Activated T-helper 17 cell treated with anti-CD3 and anti-CD28 coated beads, Interleukin-2, amount 50 U/mL, for 72 hours (primary cell): Measurements from ENCODE around the gene OR5AL1. TPM values are rescaled to one million over a fixed set of nuclear protein-coding genes. Genes with fewer than 3 reads are reported as not detected.
"Not testable (repeated sequence)": the region's sequence is repeated elsewhere in the genome, so short reads cannot be mapped to it uniquely, and the experiment has no call there.

Experiments
- ATAC-seq: fragments of 150-1000 bp; cut with Tn5 transposase; replicated peaks from 2 replicates; pipeline ENCODE4 v1.10.0; 2021; ENCODE audit warnings: mild to moderate bottlenecking, moderate library complexity
- H3K27ac Mint-ChIP-seq: one replicate; pipeline ENCODE4 v1.8.0; 2022; ENCODE audit warnings: mixed read lengths
- H3K27me3 Mint-ChIP-seq: one replicate; pipeline ENCODE4 v1.8.0; 2022; ENCODE audit warnings: mixed read lengths
- H3K36me3 Mint-ChIP-seq: one replicate; pipeline ENCODE4 v1.8.0; 2022; ENCODE audit warnings: low read depth, mild to moderate bottlenecking, mixed read lengths
- H3K4me1 Mint-ChIP-seq: one replicate; pipeline ENCODE4 v1.8.0; 2022; ENCODE audit warnings: mixed read lengths
- H3K4me3 Mint-ChIP-seq: one replicate; pipeline ENCODE4 v1.8.0; 2022; ENCODE audit warnings: mild to moderate bottlenecking, mixed read lengths
- H3K9me3 Mint-ChIP-seq: one replicate; pipeline ENCODE4 v1.8.0; 2022; ENCODE audit warnings: mixed read lengths
- total RNA-seq, 2 donors: library from RNA; stranded (reverse); gene quantifications; one replicate each; pipeline ENCODE4 v1.2.3, GENCODE V29; 2022

The OR5AL1 gene
- total RNA-seq = not detected

DNA sequence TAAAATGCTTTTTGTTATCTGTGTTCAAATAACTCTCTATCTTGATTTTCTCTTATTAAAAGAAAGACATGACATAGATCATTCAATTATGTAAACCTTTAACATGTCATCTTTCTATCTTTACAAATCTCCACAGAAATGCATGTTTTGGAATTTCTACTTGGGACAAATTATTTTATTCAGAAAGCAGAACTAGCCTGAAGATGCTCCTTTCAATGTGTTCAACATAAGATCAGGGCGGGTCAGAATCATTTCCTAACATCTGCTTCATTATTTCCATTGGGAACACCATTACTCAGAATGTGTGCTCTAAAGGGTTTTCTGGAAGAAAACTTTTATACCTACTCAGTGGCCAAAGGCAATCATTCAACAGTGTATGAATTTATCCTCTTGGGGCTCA is at the start of gene OR5AL1:
Gene OR5AL1 (plus strand): TSS at position 301 of the 400 bp plus-strand sequence.
- Mint-ChIP-seq H3K27ac (no peak within 1 kb of the TSS), H3K9me3 (peaks cover 17% of the 10 kb centered on the region), H3K36me3 (no peaks in the 10 kb centered on the region), H3K4me1 (no peaks in the 10 kb centered on the region), H3K27me3 (no peaks in the 10 kb centered on the region), H3K4me3 (no peak within 1 kb of the TSS)
- no peak for ATAC-seq

DNA sequence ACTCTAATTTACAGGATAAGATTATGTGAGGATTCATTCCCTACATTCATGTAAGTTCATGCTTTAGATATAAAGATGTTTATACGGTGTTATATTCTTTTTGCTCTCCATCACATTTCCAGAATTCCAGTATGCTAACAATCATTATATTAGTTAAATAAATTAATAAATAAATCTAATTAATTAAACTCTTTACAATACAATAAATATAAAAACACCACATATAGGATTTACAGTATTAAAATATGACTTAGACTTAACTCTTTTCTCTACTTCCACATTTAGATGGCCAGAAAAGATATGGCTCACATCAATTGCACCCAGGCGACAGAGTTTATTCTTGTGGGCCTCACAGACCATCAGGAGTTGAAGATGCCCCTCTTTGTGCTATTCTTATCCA is 37.2 kb upstream of the OR5AL1 start, which contains the start of gene OR8U1:
Gene OR8U1 (plus strand): TSS at position 301 of the 400 bp plus-strand sequence. CDS start 0 bp downstream, at position 301.
- Mint-ChIP-seq H3K4me1 (no peaks in the 10 kb centered on the region), H3K4me3 (no peak within 1 kb of the TSS), H3K36me3 (no peaks in the 10 kb centered on the region), H3K27ac (no peak within 1 kb of the TSS), H3K27me3 (no peaks in the 10 kb centered on the region), H3K9me3 (peaks cover 19% of the 10 kb centered on the region)
- ATAC-seq = no peak

DNA sequence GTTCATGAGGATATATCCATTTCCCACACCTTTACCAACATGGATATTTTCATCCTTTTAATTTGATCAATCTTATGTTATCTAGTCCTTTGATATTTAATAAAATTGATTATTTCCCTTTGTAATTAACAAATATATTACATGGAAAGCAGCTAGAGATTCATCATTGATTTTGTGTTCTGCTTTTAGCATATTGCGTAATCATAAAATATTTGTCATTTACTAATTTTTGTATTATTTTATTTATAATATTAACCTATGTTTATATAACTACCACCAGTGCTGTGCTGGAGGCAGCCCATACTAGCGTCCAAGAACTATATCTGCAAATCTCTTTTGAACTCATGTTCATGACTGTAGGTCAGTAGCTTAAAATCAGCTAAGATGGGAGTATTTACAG is 32.4 kb upstream of the OR5AL1 start:
- no peak overlapping the region for H3K4me3 Mint-ChIP-seq
- no peaks in the 10 kb centered on the region for H3K4me1 Mint-ChIP-seq
- H3K36me3 Mint-ChIP-seq = no peaks in the 10 kb centered on the region
- no peak overlapping the region for H3K27ac Mint-ChIP-seq
- no peaks in the 10 kb centered on the region for H3K27me3 Mint-ChIP-seq
- H3K9me3 Mint-ChIP-seq = peaks cover 18% of the 10 kb centered on the region
- no peak for ATAC-seq

DNA sequence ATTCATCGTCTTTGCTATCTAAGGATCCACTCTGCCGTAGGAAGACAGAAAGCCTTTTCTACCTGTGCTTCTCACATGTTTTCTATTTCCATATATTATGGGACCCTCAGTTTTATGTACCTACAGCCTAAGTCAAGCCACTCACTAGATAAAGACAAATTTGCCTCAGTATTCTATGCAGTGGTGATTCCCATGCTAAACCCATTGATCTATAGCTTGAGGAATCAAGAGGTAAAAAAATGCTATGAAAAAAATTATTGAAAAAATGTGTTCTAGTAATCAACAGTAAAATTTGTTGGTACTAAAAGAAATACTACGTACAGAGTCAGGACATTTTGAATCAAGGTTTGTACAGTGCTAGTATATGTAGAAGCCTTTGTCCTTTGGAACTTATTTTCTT is 18.1 kb upstream of the OR5AL1 start:
- no peaks in the 10 kb centered on the region for H3K4me1 Mint-ChIP-seq
- H3K36me3 Mint-ChIP-seq = no peaks in the 10 kb centered on the region
- H3K9me3 Mint-ChIP-seq = peaks cover 15% of the 10 kb centered on the region
- no peaks in the 10 kb centered on the region for H3K27me3 Mint-ChIP-seq
- H3K27ac Mint-ChIP-seq = no peak overlapping the region
- no peak for ATAC-seq
- no peak overlapping the region for H3K4me3 Mint-ChIP-seq

DNA sequence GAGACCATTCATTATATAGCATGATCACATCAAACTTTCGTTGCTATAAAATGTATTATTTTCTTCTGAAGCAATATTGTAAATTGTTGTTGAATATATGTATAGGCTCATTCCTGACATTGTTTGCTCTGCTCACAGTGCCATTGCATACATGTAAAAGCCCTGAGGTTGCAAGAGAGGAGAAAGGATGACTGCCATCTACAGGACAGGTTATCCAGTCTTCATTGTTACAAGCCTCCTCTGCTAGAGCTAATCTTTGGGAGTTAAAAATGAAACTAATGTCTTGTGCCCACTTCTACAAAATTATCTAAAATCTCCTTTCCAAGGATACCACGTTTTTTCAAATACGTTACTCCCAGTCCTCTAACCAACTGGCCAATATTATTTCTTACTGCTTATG is 16.4 kb upstream of the OR5AL1 start:
- Mint-ChIP-seq H3K36me3 (no peaks in the 10 kb centered on the region), H3K27me3 (no peaks in the 10 kb centered on the region), H3K4me1 (no peaks in the 10 kb centered on the region), H3K27ac (no peak overlapping the region), H3K9me3 (peaks cover 15% of the 10 kb centered on the region), H3K4me3 (no peak overlapping the region)
- no peak for ATAC-seq

DNA sequence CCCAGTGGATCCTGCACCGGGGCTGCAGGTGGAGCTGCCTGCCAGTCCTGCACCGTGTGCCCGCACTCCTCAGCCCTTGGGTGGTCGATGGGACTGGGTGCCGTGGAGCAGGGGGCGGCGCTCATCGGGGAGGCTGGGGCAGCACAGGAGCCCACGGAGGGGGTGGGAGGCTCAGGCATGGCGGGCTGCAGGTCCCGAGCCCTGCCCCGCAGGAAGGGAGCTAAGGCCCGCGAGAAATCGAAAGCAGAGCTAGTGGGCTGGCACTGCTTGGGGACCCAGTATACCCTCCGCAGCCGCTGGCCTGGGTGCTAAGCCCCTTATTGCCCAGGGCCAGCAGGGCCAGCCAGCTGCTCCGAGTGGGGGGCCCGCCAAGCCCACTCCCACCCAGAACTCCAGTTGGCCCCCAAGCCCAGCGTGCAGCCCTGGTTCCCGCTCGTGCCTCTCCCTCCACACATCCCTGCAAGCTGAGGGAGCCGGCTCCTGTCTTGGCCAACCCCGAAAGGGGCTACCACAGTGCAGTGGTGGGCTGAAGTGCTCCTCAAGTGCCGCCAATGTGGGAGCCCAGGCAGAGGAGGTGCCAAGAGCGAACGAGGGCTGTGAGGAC is 10.5 kb upstream of the OR5AL1 start:
- not testable (repeated sequence) for H3K36me3 Mint-ChIP-seq, H3K4me1 Mint-ChIP-seq, H3K4me3 Mint-ChIP-seq, ATAC-seq, H3K27me3 Mint-ChIP-seq, H3K27ac Mint-ChIP-seq
- peaks cover 10% of the 10 kb centered on the region for H3K9me3 Mint-ChIP-seq

DNA sequence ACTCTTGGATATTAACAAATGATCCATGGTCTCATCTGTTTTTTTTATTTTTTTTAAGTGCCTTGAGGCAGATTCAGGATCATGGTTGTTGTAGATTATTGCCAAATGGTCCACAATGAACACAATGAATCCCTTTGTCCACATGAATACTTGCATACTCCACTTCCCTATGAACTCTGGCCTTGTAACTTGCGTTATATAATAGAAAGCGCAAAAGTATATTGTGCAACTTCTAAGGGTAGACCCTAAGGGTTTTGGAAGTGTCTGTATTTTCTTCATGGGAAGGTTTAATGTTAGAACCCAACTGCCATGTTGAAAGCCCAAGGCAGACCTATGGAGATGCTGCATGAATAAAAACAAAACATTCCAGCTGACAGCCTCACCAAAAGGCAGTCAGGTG is 8.1 kb upstream of the OR5AL1 start:
- Mint-ChIP-seq H3K4me3 (no peak overlapping the region), H3K27me3 (no peaks in the 10 kb centered on the region), H3K9me3 (peaks cover 21% of the 10 kb centered on the region), H3K4me1 (no peaks in the 10 kb centered on the region), H3K27ac (no peak overlapping the region), H3K36me3 (no peaks in the 10 kb centered on the region)
- ATAC-seq = no peak

DNA sequence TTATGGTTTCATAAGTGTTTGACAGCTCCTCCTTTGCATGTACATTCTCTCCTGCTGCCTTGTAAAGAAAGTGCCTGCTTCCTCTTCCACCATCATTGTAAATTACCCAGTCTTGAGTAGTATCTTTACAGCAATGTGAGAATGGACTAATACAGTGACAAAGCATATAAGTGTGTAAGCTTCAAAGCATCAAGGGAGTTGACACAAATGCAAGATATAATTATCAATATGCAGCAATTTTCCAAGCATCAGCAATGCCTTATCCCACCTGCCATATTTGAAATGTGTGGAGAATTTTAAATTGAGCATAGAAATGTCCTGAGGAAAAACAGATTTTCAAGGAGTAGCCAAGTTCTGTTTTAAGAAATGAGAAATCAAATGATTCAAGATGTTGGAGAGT is 1.7 kb upstream of the OR5AL1 start:
- Mint-ChIP-seq H3K4me3 (no peak overlapping the region), H3K4me1 (no peaks in the 10 kb centered on the region), H3K27me3 (no peaks in the 10 kb centered on the region), H3K27ac (no peak overlapping the region), H3K9me3 (peaks cover 22% of the 10 kb centered on the region), H3K36me3 (no peaks in the 10 kb centered on the region)
- ATAC-seq = no peak

DNA sequence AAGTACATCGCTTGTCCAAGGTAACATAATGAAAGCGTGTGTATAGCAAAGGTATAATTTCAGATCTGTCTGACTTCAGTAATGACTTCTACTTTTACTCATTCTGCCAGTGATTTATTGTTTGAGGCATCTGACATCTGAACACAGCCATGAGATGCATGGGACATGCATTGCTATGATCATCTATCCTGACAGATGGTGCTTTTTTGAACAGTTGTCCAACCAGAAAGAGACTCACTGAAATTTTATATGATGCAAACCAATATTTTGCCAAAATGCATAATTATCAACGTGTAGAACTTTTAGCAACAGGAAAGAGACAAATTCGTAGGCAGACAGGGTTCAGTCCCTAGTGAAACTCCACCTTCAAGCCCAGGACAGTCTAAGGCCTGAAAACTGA is 41.0 kb downstream of the OR5AL1 start:
- Mint-ChIP-seq H3K4me1 (no peaks in the 10 kb centered on the region), H3K36me3 (no peaks in the 10 kb centered on the region), H3K9me3 (peaks cover 11% of the 10 kb centered on the region), H3K4me3 (no peak overlapping the region), H3K27me3 (no peaks in the 10 kb centered on the region), H3K27ac (no peak overlapping the region)
- no peak for ATAC-seq

DNA sequence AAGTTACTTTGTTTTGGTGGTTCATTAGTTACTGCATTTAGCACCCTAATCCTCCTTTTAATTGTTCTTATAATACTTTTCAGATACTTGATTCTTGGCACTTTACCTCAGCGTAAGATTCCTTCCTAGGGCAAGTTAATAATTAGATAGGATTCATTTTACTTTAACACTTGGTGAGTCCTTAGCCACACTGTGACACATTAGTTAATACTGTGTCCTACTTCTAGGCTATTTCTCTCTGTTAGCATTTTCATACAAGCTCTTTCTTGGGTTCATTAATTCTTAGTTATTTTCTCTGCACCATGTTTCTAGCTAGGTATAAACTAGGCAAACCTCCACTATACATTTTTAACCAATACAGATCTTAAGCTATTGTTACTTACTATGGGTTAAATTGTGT is 44.6 kb downstream of the OR5AL1 start:
- H3K27ac Mint-ChIP-seq = no peak overlapping the region
- ATAC-seq = no peak
- no peaks in the 10 kb centered on the region for H3K4me1 Mint-ChIP-seq
- H3K36me3 Mint-ChIP-seq = no peaks in the 10 kb centered on the region
- H3K4me3 Mint-ChIP-seq = no peak overlapping the region
- H3K9me3 Mint-ChIP-seq = peaks cover 8% of the 10 kb centered on the region
- no peaks in the 10 kb centered on the region for H3K27me3 Mint-ChIP-seq

Other genes starting within 250 kb of the OR5AL1 start
- gene OR5J2, start 236.1 kb upstream of the OR5AL1 start, total RNA-seq = not detected
- gene OR5T2, start 178.4 kb upstream of the OR5AL1 start, total RNA-seq = not detected
- gene OR5T3, start 160.4 kb upstream of the OR5AL1 start, total RNA-seq = not detected
- not detected for gene OR5T1, start 138.5 kb upstream of the OR5AL1 start, total RNA-seq
- gene OR8H1, start 120.4 kb upstream of the OR5AL1 start, total RNA-seq = not detected
- not detected for gene OR8K3, start 97.6 kb upstream of the OR5AL1 start, total RNA-seq
- not detected for gene OR8K1, start 66.7 kb upstream of the OR5AL1 start, total RNA-seq
- gene OR8J1, start 58.4 kb upstream of the OR5AL1 start, total RNA-seq = not detected
- gene OR8U1, start 37.1 kb upstream of the OR5AL1 start, total RNA-seq = not detected
- not detected for gene OR5M3, start 60.7 kb downstream of the OR5AL1 start, total RNA-seq
- gene OR5M8, start 78.7 kb downstream of the OR5AL1 start, total RNA-seq = not detected
- gene OR5M11, start 130.6 kb downstream of the OR5AL1 start, total RNA-seq = not detected
- not detected for gene OR5M10, start 165.0 kb downstream of the OR5AL1 start, total RNA-seq
- not detected for gene OR5M1, start 202.2 kb downstream of the OR5AL1 start, total RNA-seq
- not detected for gene OR5AP2, start 229.7 kb downstream of the OR5AL1 start, total RNA-seq